Measurements from ENCODE around the gene ZNF571. TPM values are rescaled to one million over a fixed set of nuclear protein-coding genes. Genes with fewer than 3 reads are reported as not detected.

ZNF571 gene
- total RNA-seq, 1 donor from 2014 or later: 7.9 TPM

DNA sequence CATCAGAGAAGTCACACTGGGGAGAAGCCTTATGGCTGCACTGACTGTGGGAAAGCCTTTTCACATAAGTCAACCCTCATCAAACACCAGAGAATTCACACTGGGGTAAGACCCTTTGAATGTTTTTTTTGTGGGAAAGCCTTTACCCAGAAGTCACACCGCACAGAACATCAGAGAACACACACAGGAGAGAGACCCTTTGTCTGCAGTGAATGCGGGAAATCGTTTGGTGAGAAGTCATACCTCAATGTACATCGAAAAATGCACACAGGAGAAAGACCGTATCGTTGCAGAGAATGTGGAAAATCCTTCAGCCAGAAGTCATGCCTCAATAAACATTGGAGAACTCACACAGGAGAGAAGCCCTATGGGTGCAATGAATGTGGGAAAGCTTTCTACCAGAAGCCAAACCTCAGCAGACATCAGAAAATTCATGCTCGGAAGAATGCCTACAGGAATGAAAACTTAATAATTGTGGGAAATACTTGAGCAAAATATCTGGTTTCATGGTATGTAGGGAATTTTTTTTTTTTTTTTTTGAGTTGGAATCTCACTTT, 57.1 kb downstream of the ZNF571 start:
- DNase-seq (ENCODE audit: low spot score): no peak
- Mint-ChIP-seq H3K27me3 (ENCODE audit: insufficient read depth, low read depth) (no peaks in the 10 kb centered on the region), H3K36me3 (peaks cover 51% of the 10 kb centered on the region), H3K27ac (no peak overlapping the region), H3K4me3 (no peak overlapping the region), H3K4me1 (no peaks in the 10 kb centered on the region), H3K9me3 (peaks cover 60% of the 10 kb centered on the region)
- Histone ChIP-seq H3K9ac (no peak overlapping the region), H3K27ac (no peak overlapping the region), H3K79me2 (ENCODE audit: low read depth) (no peaks in the 10 kb centered on the region), H3K36me3 (peaks cover 38% of the 10 kb centered on the region), H3K4me2 (no peak overlapping the region), H4K20me1 (ENCODE audit: low read depth) (no peaks in the 10 kb centered on the region), H3F3A (ENCODE audit: low read depth) (peaks cover 3% of the 10 kb centered on the region), H3K4me1 (no peaks in the 10 kb centered on the region), H2AFZ (replicated peaks) (no peak overlapping the region), H3K27me3 (no peaks in the 10 kb centered on the region), H3K9me3 (ENCODE audit: low read depth) (peaks cover 42% of the 10 kb centered on the region), H3K4me3 (no peak overlapping the region)
- TF ChIP-seq EZH2 (IDR thresholded peaks at IDR 0.05) (no peak), CTCF (IDR thresholded peaks at IDR 0.05) (no peak), EZH2phosphoT487 (IDR thresholded peaks at IDR 0.05) (no peak)

DNA sequence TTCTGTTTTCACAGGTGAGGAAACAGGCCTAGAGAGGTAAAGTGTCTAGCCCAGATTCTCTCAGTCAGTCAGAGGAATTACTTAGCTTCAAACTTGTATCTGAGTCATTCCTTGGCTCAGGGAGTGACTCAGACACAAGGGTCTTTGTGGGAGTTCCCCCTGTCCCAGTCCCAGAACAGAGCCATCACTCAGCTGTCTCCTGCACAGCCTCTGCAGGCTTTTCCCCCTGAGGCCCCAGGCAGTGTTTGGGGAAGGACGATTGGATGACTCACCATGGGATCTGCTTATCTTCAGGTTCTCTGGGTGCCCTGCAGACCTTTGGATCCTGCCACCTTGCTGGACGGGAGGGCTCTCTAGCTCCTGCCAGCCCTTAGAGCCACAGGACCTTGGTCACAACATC, 74.7 kb downstream of the ZNF571 start:
- Histone ChIP-seq H2AFZ (replicated peaks) (no peak overlapping the region), H3K9ac (no peak overlapping the region), H3K4me2 (no peak overlapping the region), H3K79me2 (ENCODE audit: low read depth) (no peaks in the 10 kb centered on the region), H3K9me3 (ENCODE audit: low read depth) (no peaks in the 10 kb centered on the region), H3K36me3 (peaks cover 17% of the 10 kb centered on the region), H3K4me1 (no peaks in the 10 kb centered on the region), H4K20me1 (ENCODE audit: low read depth) (no peaks in the 10 kb centered on the region), H3K27me3 (no peaks in the 10 kb centered on the region), H3K4me3 (no peak overlapping the region), H3K27ac (no peak overlapping the region), H3F3A (ENCODE audit: low read depth) (no peaks in the 10 kb centered on the region)
- peaks cover 46% of the 10 kb centered on the region for H3K9me3 Mint-ChIP-seq
- H3K36me3 Mint-ChIP-seq: peaks cover 53% of the 10 kb centered on the region
- TF ChIP-seq EZH2 (IDR thresholded peaks at IDR 0.05): no peak
- no peak for TF ChIP-seq EZH2phosphoT487 (IDR thresholded peaks at IDR 0.05)
- no peak for TF ChIP-seq CTCF (IDR thresholded peaks at IDR 0.05)
- DNase-seq (ENCODE audit: low spot score): no peak
- H3K4me3 Mint-ChIP-seq: no peak overlapping the region
- H3K27me3 Mint-ChIP-seq (ENCODE audit: insufficient read depth, low read depth): peaks cover 4% of the 10 kb centered on the region
- no peaks in the 10 kb centered on the region for H3K4me1 Mint-ChIP-seq
- no peak overlapping the region for H3K27ac Mint-ChIP-seq

Other genes with a start within 250 kb of the ZNF571 start
- gene ZNF527, start 223.7 kb downstream of the ZNF571 start, total RNA-seq (ENCODE audit: low replicate concordance): 7.1 and 8.6 TPM in 2 replicates
- gene ZNF569, start 127.3 kb downstream of the ZNF571 start, total RNA-seq (ENCODE audit: low replicate concordance): 27.3 and 31.6 TPM in 2 replicates
- 9.1 and 30.9 TPM in 2 replicates for gene ZNF570, start 125.4 kb downstream of the ZNF571 start, total RNA-seq (ENCODE audit: low replicate concordance)
- gene ZNF793, start 87.9 kb downstream of the ZNF571 start, total RNA-seq (ENCODE audit: low replicate concordance): 13.5 and 17.3 TPM in 2 replicates
- gene ZNF540, start 84 bp upstream of the ZNF571 start, total RNA-seq (ENCODE audit: low replicate concordance): 0.11 and 0.40 TPM in 2 replicates
- 32.0 and 39.6 TPM in 2 replicates for gene ZFP30, start 60.7 kb upstream of the ZNF571 start, total RNA-seq (ENCODE audit: low replicate concordance)
- gene ZNF607, start 125.0 kb upstream of the ZNF571 start, total RNA-seq (ENCODE audit: low replicate concordance): 15.9 and 19.6 TPM in 2 replicates
- 12.4 and 14.2 TPM in 2 replicates for gene ZNF573, start 184.8 kb upstream of the ZNF571 start, total RNA-seq (ENCODE audit: low replicate concordance)

Data from neural progenitor cell (in vitro differentiated cells).